ENCODE results near the gene PCBP4. TPM values are rescaled to one million over a fixed set of nuclear protein-coding genes. Genes with fewer than 3 reads are reported as not detected.

Gene PCBP4
- total RNA-seq, 1 experiment from 2014 or later: 28.7 TPM

DNA sequence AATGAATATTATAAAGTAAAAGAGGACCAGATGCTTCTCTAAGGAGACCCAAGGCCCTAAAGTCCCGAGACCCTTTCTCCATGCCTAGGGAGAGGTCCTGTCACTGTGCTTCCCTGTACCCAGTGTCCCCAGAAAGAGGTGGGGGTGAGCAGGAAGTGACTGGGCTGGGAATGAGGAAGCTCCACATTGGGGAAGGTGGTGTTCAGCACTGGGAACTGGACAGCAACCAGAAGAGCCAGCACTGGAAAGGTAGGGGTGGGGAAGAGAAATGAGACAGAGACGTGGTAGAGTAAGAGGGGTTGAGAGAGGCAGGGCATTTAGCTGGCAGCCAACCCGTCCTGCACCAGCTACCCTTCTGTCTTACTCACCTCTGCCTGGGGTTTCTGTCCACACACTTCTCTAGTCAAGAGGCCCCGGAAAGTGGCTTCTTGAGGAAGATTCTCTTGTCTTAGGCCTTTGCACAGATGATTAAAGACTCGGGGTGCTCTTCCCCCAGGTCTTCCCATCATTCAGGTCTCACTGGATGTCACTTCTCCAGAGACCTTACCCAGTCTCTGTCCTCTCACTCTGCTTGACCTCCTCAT, 37.7 kb downstream of the PCBP4 start:
- peak; percentile 49 for DNase-seq (ENCODE audit: low spot score)

More for the DNA sequence above, 37.7 kb downstream of the PCBP4 start:
- ChIA-PET POLR2A (no interaction called here), CTCF (interaction anchor here (0.5 to 1.5 kb wide), 3 partner anchors 12 to 483 kb away, joined by 3 to 5 read pairs (median 4); partner anchors contain the start of gene RRP9)
- Mint-ChIP-seq H3K27me3 (ENCODE audit: low read depth) (no peaks in the 10 kb centered on the region), H3K9me3 (no peaks in the 10 kb centered on the region), H3K4me1 (no peaks in the 10 kb centered on the region), H3K4me3 (no peak overlapping the region), H3K27ac (no peak overlapping the region), H3K36me3 (peaks cover 16% of the 10 kb centered on the region)
- TF ChIP-seq, protein P1, sequence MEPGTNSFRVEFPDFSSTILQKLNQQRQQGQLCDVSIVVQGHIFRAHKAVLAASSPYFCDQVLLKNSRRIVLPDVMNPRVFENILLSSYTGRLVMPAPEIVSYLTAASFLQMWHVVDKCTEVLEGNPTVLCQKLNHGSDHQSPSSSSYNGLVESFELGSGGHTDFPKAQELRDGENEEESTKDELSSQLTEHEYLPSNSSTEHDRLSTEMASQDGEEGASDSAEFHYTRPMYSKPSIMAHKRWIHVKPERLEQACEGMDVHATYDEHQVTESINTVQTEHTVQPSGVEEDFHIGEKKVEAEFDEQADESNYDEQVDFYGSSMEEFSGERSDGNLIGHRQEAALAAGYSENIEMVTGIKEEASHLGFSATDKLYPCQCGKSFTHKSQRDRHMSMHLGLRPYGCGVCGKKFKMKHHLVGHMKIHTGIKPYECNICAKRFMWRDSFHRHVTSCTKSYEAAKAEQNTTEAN (CRISPR knock-in tag; IDR thresholded peaks at IDR 0.05): no peak
- TF ChIP-seq, protein P2, sequence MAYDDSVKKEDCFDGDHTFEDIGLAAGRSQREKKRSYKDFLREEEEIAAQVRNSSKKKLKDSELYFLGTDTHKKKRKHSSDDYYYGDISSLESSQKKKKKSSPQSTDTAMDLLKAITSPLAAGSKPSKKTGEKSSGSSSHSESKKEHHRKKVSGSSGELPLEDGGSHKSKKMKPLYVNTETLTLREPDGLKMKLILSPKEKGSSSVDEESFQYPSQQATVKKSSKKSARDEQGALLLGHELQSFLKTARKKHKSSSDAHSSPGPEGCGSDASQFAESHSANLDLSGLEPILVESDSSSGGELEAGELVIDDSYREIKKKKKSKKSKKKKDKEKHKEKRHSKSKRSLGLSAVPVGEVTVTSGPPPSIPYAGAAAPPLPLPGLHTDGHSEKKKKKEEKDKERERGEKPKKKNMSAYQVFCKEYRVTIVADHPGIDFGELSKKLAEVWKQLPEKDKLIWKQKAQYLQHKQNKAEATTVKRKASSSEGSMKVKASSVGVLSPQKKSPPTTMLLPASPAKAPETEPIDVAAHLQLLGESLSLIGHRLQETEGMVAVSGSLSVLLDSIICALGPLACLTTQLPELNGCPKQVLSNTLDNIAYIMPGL (CRISPR knock-in tag; IDR thresholded peaks at IDR 0.05): no peak
- TF ChIP-seq, protein P3, sequence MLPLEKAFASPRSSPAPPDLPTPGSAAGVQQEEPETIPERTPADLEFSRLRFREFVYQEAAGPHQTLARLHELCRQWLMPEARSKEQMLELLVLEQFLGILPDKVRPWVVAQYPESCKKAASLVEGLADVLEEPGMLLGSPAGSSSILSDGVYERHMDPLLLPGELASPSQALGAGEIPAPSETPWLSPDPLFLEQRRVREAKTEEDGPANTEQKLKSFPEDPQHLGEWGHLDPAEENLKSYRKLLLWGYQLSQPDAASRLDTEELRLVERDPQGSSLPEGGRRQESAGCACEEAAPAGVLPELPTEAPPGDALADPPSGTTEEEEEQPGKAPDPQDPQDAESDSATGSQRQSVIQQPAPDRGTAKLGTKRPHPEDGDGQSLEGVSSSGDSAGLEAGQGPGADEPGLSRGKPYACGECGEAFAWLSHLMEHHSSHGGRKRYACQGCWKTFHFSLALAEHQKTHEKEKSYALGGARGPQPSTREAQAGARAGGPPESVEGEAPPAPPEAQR (CRISPR knock-in tag; IDR thresholded peaks at IDR 0.05): no peak
- no peak for TF ChIP-seq SOX15 (CRISPR knock-in tag; IDR thresholded peaks at IDR 0.05)
- TF ChIP-seq NFE2L1 (CRISPR knock-in tag; IDR thresholded peaks at IDR 0.05): no peak
- TF ChIP-seq, protein P4, sequence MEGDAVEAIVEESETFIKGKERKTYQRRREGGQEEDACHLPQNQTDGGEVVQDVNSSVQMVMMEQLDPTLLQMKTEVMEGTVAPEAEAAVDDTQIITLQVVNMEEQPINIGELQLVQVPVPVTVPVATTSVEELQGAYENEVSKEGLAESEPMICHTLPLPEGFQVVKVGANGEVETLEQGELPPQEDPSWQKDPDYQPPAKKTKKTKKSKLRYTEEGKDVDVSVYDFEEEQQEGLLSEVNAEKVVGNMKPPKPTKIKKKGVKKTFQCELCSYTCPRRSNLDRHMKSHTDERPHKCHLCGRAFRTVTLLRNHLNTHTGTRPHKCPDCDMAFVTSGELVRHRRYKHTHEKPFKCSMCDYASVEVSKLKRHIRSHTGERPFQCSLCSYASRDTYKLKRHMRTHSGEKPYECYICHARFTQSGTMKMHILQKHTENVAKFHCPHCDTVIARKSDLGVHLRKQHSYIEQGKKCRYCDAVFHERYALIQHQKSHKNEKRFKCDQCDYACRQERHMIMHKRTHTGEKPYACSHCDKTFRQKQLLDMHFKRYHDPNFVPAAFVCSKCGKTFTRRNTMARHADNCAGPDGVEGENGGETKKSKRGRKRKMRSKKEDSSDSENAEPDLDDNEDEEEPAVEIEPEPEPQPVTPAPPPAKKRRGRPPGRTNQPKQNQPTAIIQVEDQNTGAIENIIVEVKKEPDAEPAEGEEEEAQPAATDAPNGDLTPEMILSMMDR (IDR thresholded peaks at IDR 0.05): no peak
- TF ChIP-seq NR3C1 (CRISPR knock-in tag; conservative IDR thresholded peaks at IDR 0.05; ENCODE audit: low read depth): no peak
- no peak for TF ChIP-seq ATF1 (CRISPR knock-in tag; IDR thresholded peaks at IDR 0.05)
- TF ChIP-seq TCF7 (CRISPR knock-in tag; IDR thresholded peaks at IDR 0.05; ENCODE audit: low read depth): no peak
- no peak for TF ChIP-seq ZNF121 (CRISPR knock-in tag; IDR thresholded peaks at IDR 0.05)
- no peak for TF ChIP-seq PRRX2 (CRISPR knock-in tag; IDR thresholded peaks at IDR 0.05)
- TF ChIP-seq EMX1 (CRISPR knock-in tag; IDR thresholded peaks at IDR 0.05): no peak
- TF ChIP-seq, protein P5, sequence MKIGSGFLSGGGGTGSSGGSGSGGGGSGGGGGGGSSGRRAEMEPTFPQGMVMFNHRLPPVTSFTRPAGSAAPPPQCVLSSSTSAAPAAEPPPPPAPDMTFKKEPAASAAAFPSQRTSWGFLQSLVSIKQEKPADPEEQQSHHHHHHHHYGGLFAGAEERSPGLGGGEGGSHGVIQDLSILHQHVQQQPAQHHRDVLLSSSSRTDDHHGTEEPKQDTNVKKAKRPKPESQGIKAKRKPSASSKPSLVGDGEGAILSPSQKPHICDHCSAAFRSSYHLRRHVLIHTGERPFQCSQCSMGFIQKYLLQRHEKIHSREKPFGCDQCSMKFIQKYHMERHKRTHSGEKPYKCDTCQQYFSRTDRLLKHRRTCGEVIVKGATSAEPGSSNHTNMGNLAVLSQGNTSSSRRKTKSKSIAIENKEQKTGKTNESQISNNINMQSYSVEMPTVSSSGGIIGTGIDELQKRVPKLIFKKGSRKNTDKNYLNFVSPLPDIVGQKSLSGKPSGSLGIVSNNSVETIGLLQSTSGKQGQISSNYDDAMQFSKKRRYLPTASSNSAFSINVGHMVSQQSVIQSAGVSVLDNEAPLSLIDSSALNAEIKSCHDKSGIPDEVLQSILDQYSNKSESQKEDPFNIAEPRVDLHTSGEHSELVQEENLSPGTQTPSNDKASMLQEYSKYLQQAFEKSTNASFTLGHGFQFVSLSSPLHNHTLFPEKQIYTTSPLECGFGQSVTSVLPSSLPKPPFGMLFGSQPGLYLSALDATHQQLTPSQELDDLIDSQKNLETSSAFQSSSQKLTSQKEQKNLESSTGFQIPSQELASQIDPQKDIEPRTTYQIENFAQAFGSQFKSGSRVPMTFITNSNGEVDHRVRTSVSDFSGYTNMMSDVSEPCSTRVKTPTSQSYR (CRISPR knock-in tag; IDR thresholded peaks at IDR 0.05): no peak
- TF ChIP-seq KAT7 (CRISPR knock-in tag; IDR thresholded peaks at IDR 0.05; ENCODE audit: borderline replicate concordance): no peak
- TF ChIP-seq, protein P6, sequence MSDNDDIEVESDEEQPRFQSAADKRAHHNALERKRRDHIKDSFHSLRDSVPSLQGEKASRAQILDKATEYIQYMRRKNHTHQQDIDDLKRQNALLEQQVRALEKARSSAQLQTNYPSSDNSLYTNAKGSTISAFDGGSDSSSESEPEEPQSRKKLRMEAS (CRISPR knock-in tag; IDR thresholded peaks at IDR 0.05): no peak
- TF ChIP-seq, protein P7, sequence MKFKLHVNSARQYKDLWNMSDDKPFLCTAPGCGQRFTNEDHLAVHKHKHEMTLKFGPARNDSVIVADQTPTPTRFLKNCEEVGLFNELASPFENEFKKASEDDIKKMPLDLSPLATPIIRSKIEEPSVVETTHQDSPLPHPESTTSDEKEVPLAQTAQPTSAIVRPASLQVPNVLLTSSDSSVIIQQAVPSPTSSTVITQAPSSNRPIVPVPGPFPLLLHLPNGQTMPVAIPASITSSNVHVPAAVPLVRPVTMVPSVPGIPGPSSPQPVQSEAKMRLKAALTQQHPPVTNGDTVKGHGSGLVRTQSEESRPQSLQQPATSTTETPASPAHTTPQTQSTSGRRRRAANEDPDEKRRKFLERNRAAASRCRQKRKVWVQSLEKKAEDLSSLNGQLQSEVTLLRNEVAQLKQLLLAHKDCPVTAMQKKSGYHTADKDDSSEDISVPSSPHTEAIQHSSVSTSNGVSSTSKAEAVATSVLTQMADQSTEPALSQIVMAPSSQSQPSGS (CRISPR knock-in tag; IDR thresholded peaks at IDR 0.05; ENCODE audit: borderline replicate concordance, low read depth): no peak
- TF ChIP-seq, protein P8, sequence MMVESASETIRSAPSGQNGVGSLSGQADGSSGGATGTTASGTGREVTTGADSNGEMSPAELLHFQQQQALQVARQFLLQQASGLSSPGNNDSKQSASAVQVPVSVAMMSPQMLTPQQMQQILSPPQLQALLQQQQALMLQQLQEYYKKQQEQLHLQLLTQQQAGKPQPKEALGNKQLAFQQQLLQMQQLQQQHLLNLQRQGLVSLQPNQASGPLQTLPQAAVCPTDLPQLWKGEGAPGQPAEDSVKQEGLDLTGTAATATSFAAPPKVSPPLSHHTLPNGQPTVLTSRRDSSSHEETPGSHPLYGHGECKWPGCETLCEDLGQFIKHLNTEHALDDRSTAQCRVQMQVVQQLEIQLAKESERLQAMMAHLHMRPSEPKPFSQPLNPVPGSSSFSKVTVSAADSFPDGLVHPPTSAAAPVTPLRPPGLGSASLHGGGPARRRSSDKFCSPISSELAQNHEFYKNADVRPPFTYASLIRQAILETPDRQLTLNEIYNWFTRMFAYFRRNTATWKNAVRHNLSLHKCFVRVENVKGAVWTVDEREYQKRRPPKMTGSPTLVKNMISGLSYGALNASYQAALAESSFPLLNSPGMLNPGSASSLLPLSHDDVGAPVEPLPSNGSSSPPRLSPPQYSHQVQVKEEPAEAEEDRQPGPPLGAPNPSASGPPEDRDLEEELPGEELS (CRISPR knock-in tag; IDR thresholded peaks at IDR 0.05): peak; percentile 52; the same call in 1 of the 2 replicates
- TF ChIP-seq, protein P9, sequence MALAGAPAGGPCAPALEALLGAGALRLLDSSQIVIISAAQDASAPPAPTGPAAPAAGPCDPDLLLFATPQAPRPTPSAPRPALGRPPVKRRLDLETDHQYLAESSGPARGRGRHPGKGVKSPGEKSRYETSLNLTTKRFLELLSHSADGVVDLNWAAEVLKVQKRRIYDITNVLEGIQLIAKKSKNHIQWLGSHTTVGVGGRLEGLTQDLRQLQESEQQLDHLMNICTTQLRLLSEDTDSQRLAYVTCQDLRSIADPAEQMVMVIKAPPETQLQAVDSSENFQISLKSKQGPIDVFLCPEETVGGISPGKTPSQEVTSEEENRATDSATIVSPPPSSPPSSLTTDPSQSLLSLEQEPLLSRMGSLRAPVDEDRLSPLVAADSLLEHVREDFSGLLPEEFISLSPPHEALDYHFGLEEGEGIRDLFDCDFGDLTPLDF (CRISPR knock-in tag; IDR thresholded peaks at IDR 0.05): 0 out of 2 replicates have a peak, but pooled peaks have one; percentile 50
- TF ChIP-seq, protein P10, sequence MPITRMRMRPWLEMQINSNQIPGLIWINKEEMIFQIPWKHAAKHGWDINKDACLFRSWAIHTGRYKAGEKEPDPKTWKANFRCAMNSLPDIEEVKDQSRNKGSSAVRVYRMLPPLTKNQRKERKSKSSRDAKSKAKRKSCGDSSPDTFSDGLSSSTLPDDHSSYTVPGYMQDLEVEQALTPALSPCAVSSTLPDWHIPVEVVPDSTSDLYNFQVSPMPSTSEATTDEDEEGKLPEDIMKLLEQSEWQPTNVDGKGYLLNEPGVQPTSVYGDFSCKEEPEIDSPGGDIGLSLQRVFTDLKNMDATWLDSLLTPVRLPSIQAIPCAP (CRISPR knock-in tag; IDR thresholded peaks at IDR 0.05): peak; percentile 32; the same call in 1 of the 2 replicates
- ATAC-seq: peak; percentile 80
